Measurements from ENCODE around the gene FBXL16. TPM values are rescaled to one million over a fixed set of nuclear protein-coding genes. Genes with fewer than 3 reads are reported as not detected.
A peak's percentile ranks its signal among the peaks of the same experiment; 100 is the strongest.

The FBXL16 gene
- total RNA-seq, 4 donors from 2014 or later, result 0.21 to 0.37 TPM; not detected in 2

GRCh38 chr16:739560-740458 lies 34.2 kb upstream of the FBXL16 start:
- intact Hi-C loops (cut with DNase I; ENCODE audit: low total_unique reads), result no loop called here
- Histone ChIP-seq H3K9me3 (no peaks in the 10 kb centered on the region), H3K27me3 (no peaks in the 10 kb centered on the region), H3K4me1 (peaks cover 0 to 12% of the 10 kb centered on the region in 2 donors), H3K36me3 (no peaks in the 10 kb centered on the region), H3K4me3 (peak overlapping the region; percentile 63 to 91), H3K27ac (peak overlapping the region; percentile 63 to 67)
- TF ChIP-seq CTCF (IDR thresholded peaks at IDR 0.05), result no peak
- TF ChIP-seq POLR2A (IDR thresholded peaks at IDR 0.05), result no peak
- no peak for DNase-seq

DNA sequence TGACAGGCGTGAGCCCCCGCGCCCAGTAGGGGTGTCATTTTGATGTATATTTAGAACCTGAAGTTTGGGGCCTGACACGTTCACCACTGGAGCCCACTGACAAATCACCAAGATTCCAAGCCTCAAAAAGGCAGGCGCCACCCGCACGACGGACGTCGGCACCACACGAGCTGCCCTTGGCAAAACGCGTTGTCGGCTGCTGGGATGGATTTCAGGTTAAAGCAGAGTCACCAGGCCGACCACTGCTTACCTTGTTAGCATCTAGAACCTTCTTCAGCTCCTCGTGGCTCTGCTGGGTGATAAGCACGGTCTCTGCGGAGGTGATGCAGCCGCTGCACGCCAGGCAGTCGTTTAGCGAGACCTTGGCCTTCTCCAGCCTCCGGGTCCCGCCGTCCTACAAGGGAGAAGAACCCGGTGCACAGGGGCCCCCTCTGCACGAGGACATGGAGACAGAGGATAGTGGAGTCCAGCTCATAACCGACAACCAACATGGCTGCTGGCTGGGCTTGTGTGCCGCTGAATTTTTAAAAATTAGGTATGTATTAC lies 31.4 kb upstream of the FBXL16 start:
- intact Hi-C loops (cut with DNase I; ENCODE audit: low total_unique reads), result no loop called here
- Histone ChIP-seq H3K9me3 (no peaks in the 10 kb centered on the region), H3K27me3 (no peaks in the 10 kb centered on the region), H3K27ac (no peak overlapping the region), H3K4me1 (peaks cover 0 to 12% of the 10 kb centered on the region in 2 donors), H3K36me3 (no peaks in the 10 kb centered on the region), H3K4me3 (no peak overlapping the region)
- no peak for DNase-seq
- TF ChIP-seq POLR2A (IDR thresholded peaks at IDR 0.05) (no peak), CTCF (IDR thresholded peaks at IDR 0.05) (no peak)

- DNase-seq, result no peak
- no peak overlapping the region for H3K27ac ChIP-seq
- H3K4me3 ChIP-seq, result no peak overlapping the region
- intact Hi-C loops (cut with DNase I; ENCODE audit: low total_unique reads), result no loop called here
- H3K9me3 ChIP-seq, result no peaks in the 10 kb centered on the region
- peaks cover 0 to 10% of the 10 kb centered on the region in 2 donors for H3K4me1 ChIP-seq
- H3K36me3 ChIP-seq, result no peaks in the 10 kb centered on the region
- no peaks in the 10 kb centered on the region for H3K27me3 ChIP-seq
- TF ChIP-seq CTCF (IDR thresholded peaks at IDR 0.05), result no peak
- TF ChIP-seq POLR2A (IDR thresholded peaks at IDR 0.05), result no peak
These were observed 30.4 kb upstream of the FBXL16 start for GRCh38 chr16:735982-736453.

- TF ChIP-seq POLR2A (IDR thresholded peaks at IDR 0.05) (no peak), CTCF (IDR thresholded peaks at IDR 0.05) (no peak)
- Histone ChIP-seq H3K27ac (no peak overlapping the region), H3K9me3 (no peaks in the 10 kb centered on the region), H3K4me1 (peaks cover 0 to 8% of the 10 kb centered on the region in 2 donors), H3K4me3 (no peak overlapping the region), H3K27me3 (no peaks in the 10 kb centered on the region), H3K36me3 (no peaks in the 10 kb centered on the region)
- intact Hi-C loops (cut with DNase I; ENCODE audit: low total_unique reads), result no loop called here
- no peak for DNase-seq
These were observed 29.6 kb upstream of the FBXL16 start for GRCh38 chr16:734981-735881.
